Mucosa of stomach (tissue), 1 donor: ENCODE results near the gene DOK6.

ENCODE experiments used
- H3K27me3 ChIP-seq: one replicate; pipeline ENCODE4 v1.7.0; 2013; ENCODE audit warnings: mild to moderate bottlenecking, low read length; ENCODE audit not compliant: control insufficient read depth, insufficient read depth
- H3K36me3 ChIP-seq: one replicate; pipeline ENCODE4 v1.7.0; 2013; ENCODE audit warnings: low read length; ENCODE audit not compliant: control insufficient read depth, insufficient read depth
- H3K4me1 ChIP-seq: one replicate; pipeline ENCODE4 v1.7.0; 2013; ENCODE audit warnings: mild to moderate bottlenecking, low read length; ENCODE audit not compliant: control insufficient read depth, insufficient read depth
- H3K4me3 ChIP-seq: one replicate; pipeline ENCODE4 v1.7.0; 2013; ENCODE audit warnings: low read length
- H3K9ac ChIP-seq: one replicate; pipeline ENCODE4 v1.7.0; 2013; ENCODE audit warnings: mild to moderate bottlenecking, low read length, moderate library complexity
- H3K9me3 ChIP-seq: one replicate; pipeline ENCODE4 v1.7.0; 2013; ENCODE audit warnings: mild to moderate bottlenecking, low read length, moderate library complexity; ENCODE audit not compliant: control insufficient read depth
- donor health status: Pancreatic carcinoma.

DOK6 gene

DNA sequence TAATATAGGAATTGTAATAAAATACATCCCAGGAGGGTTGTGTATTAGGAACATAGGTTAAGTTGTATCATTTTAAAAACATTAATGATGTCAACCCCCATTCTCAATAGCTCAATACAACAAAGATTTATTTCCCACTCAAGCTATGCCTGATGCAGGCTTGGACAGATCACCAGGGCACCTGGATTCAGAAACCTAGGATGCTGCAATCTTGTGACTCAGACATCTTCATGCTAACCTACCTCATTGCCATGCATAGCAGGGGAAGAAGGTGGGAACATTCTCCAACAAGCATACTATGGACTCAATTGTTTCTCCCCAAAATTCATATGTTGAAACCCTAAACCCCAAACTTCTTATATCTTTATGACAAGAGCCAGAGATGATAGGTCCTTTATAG, 302.8 kb downstream of the DOK6 start:
- Histone ChIP-seq H3K9ac (no peak overlapping the region), H3K9me3 (no peaks in the 10 kb centered on the region), H3K27me3 (no peaks in the 10 kb centered on the region), H3K4me3 (no peak overlapping the region), H3K36me3 (no peaks in the 10 kb centered on the region), H3K4me1 (no peaks in the 10 kb centered on the region)

DNA sequence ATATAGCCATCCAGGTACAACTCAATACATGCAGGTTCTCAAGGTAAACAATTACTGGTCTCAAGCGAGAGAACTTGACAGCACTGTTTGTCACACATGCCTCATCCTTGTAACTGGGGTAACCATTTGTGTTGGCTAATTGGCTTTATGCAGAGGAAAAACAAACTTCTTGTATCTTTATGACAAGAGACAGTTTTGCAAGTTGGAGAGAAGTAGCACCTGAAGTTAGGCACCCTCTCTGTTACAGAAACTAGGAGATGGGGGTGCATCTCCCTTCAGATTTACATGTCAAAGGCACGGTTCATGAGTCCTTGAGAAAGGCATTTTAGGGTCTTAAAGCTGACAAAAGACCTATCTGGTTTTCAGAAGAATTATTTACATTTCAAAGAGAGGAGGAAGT, 305.3 kb downstream of the DOK6 start:
- Histone ChIP-seq H3K9ac (no peak overlapping the region), H3K27me3 (no peaks in the 10 kb centered on the region), H3K9me3 (no peaks in the 10 kb centered on the region), H3K36me3 (no peaks in the 10 kb centered on the region), H3K4me1 (no peaks in the 10 kb centered on the region), H3K4me3 (no peak overlapping the region)

DNA sequence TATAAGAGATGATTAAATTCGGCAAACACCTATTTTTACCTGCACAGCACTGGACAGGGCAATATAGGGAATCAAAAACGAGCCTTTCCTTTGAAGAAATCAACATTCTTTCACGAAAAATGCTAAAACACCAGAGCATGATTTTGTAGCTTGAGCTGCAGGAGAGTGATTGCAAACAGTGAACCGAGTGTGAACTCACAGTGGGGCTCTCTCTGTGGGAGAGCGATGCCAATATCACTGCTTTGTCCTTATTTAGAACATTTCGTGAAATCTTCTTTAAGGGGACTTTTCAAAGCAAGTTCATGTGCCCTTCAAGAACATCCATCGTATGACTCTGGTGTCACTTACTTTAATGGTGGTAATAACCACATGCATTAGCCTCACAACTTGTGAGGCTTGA, 308.2 kb downstream of the DOK6 start:
- Histone ChIP-seq H3K4me3 (no peak overlapping the region), H3K27me3 (no peaks in the 10 kb centered on the region), H3K36me3 (no peaks in the 10 kb centered on the region), H3K9ac (no peak overlapping the region), H3K4me1 (no peaks in the 10 kb centered on the region), H3K9me3 (no peaks in the 10 kb centered on the region)

DNA sequence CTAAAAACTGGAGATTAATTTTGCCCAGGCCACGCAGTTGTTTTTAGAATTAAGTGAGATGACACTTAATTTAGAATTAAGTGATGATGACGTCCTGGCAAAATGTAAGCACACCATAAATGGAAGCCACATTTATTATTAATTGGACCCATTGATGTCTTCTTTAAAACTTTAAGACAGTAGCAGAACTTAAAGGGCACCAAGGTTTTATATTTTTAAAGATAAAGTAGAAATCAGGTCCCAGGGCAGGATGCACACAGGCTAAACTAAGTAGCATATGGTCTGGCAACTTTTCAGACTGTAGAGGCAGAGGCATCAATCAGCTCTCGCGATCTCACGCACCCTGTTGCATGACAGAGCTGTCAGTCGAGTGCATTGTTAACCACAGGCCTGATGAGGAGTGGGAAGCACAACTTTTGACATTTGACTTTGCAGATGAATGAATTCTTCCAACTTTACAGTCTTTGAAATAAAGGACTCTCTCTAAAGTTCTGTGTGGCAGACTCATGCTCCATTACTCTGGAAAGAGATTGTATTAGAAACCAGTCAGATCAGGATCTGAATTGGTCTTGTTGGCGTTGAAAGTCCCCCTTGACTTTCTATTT, 314.6 kb downstream of the DOK6 start:
- no peak overlapping the region for H3K4me3 ChIP-seq

DNA sequence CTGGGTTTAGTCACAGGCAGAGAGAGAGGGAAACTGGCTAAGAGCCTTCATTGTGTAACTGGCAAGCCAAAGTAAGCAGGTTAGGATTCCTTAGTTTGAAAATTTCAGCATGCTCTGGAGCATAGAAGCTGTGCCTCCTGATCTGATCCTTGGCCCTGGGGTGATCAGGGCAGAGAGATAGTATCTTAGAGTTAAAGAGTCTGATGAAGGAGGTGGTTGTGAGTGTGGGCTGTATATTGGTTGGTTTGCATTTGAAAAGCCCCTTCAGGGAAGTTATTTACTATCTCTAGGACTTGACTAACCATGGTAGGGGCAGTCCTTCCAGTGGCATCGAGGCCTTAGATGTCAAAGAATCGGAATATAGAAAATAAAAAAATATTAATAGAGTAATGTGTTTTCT, 316.9 kb downstream of the DOK6 start:
- Histone ChIP-seq H3K4me1 (no peaks in the 10 kb centered on the region), H3K4me3 (no peak overlapping the region), H3K9me3 (no peaks in the 10 kb centered on the region), H3K27me3 (no peaks in the 10 kb centered on the region), H3K36me3 (no peaks in the 10 kb centered on the region), H3K9ac (no peak overlapping the region)

More for the DNA sequence above, 314.6 kb downstream of the DOK6 start:
- H3K9me3 ChIP-seq = no peaks in the 10 kb centered on the region
- H3K4me1 ChIP-seq = no peaks in the 10 kb centered on the region
- no peaks in the 10 kb centered on the region for H3K36me3 ChIP-seq
- no peak overlapping the region for H3K9ac ChIP-seq
- no peaks in the 10 kb centered on the region for H3K27me3 ChIP-seq

DNA sequence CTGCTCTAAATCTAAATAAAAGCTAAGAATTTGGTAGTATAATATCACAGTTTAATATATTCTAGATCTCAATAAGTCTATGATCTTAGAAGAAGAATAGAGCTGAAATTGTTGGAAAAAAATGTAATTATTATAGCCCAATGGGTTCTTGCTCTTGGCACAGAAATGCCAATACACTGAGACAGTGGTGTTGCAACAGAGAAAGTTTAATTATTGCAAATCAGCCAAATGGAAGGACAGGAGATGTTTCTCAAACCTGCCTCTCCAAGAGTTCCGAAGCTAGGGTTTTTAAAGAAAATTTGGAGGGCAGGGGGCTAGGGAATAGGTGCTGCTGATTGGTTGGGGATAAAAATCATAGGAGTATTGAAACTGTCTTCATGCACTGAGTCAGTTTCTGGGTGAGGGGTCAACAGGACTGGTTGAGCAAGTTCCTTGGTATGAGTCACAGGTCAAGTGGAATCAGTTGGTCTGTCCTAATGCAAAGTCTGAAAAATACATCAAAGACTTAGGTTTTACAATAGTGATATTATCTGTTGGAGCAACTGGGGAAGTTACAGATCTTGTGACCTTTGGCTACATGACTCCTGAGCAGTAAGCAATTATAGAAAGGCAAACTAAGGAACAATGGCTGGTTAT, 318.3 kb downstream of the DOK6 start:
- no peak overlapping the region for H3K9ac ChIP-seq
- H3K27me3 ChIP-seq = no peaks in the 10 kb centered on the region
- H3K9me3 ChIP-seq = no peaks in the 10 kb centered on the region
- H3K4me3 ChIP-seq = no peak overlapping the region
- H3K36me3 ChIP-seq = no peaks in the 10 kb centered on the region
- no peaks in the 10 kb centered on the region for H3K4me1 ChIP-seq

DNA sequence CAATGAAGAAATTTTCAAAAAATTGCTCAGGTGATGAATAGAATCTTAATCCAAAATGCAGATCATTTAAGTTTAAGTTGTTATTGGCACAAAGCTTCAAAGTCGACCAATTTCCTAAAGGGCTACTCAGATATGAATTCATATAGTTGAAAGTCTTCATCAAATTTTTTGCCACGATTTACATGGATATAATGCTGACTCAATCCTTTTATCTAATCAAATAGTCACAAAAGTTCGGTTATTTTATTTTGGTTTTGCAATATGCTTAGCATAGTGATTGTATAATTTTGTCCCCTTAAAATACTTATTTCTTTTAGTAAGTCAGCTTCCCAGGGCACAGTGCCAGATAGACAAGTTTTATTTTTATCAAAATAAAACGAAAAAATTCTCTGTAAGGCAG, 319.7 kb downstream of the DOK6 start:
- Histone ChIP-seq H3K4me3 (no peak overlapping the region), H3K9me3 (no peaks in the 10 kb centered on the region), H3K27me3 (no peaks in the 10 kb centered on the region), H3K4me1 (no peaks in the 10 kb centered on the region), H3K9ac (no peak overlapping the region), H3K36me3 (no peaks in the 10 kb centered on the region)

DNA sequence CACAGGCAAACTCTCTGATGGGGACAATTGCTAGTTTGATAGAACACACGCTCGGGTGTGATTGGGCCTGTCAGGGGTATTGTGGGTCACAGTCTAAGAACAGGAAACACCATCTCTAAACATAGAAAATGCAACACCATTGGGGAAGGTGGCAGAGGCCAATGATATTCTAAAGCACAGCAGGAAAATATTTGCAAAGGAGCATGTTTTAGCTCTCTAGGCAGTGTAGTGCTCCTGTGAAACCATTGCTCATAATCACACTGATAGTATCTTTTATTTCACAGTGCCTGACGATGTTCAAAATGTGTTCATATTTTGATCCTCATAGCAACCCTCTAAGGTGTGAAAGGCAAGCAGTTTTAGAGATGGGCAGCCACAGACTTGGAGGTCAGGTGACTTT, 322.7 kb downstream of the DOK6 start:
- no peaks in the 10 kb centered on the region for H3K36me3 ChIP-seq
- H3K9me3 ChIP-seq = no peaks in the 10 kb centered on the region
- no peaks in the 10 kb centered on the region for H3K4me1 ChIP-seq
- no peak overlapping the region for H3K4me3 ChIP-seq
- no peak overlapping the region for H3K9ac ChIP-seq
- no peaks in the 10 kb centered on the region for H3K27me3 ChIP-seq

DNA sequence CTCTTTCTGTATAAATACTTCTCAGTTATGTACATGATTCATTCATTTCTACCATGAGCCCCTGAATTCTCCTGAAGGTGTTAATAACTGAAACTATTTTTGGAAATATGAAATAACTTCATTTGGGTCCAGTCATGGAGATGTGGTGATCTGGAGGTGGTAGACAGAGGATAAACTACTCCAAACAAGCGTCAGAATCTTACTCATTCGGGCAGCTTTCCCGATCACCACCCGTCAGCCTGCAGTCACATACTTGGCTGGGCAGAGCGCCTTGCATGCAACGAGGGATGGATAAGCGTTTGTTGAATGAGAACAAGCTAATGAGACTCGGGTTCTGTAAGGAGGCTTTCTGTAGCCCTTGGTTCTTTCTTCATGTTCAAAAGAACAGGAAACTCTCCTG, 324.3 kb downstream of the DOK6 start:
- Histone ChIP-seq H3K36me3 (no peaks in the 10 kb centered on the region), H3K27me3 (no peaks in the 10 kb centered on the region), H3K4me1 (no peaks in the 10 kb centered on the region), H3K4me3 (no peak overlapping the region), H3K9ac (no peak overlapping the region), H3K9me3 (no peaks in the 10 kb centered on the region)

DNA sequence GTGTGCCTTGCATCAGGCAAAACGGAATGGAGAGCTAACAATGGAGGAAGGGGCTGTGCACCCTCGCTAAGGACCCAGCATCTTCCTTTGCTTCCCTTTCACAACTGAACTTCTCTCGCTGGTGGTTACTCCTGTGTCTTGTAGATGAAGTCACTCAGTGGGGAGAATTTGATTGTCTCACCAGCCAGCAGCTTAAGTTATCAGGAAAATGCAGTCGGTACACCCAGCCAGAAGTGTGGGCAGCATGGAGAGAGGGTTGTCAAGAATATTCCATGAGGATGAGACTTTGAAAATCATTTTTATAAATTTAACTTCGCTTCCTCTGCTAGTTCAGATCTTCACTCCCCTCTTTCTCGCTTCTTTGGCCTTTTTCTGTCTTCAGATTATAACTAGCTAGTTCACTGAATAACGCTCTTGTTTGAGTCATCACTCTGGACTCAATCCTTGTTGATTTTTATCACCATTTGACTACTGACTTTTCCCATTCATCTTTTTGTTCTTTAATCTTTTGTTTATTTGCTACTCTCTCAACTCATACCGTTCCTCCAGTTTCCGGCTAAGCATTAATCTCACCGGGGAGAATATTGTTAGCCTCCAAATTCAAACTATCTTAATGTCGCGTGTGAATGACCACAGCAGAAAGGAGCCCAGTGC, 325.3 kb downstream of the DOK6 start:
- Histone ChIP-seq H3K36me3 (no peaks in the 10 kb centered on the region), H3K9ac (no peak overlapping the region), H3K27me3 (no peaks in the 10 kb centered on the region), H3K4me3 (no peak overlapping the region), H3K9me3 (no peaks in the 10 kb centered on the region), H3K4me1 (no peaks in the 10 kb centered on the region)

DNA sequence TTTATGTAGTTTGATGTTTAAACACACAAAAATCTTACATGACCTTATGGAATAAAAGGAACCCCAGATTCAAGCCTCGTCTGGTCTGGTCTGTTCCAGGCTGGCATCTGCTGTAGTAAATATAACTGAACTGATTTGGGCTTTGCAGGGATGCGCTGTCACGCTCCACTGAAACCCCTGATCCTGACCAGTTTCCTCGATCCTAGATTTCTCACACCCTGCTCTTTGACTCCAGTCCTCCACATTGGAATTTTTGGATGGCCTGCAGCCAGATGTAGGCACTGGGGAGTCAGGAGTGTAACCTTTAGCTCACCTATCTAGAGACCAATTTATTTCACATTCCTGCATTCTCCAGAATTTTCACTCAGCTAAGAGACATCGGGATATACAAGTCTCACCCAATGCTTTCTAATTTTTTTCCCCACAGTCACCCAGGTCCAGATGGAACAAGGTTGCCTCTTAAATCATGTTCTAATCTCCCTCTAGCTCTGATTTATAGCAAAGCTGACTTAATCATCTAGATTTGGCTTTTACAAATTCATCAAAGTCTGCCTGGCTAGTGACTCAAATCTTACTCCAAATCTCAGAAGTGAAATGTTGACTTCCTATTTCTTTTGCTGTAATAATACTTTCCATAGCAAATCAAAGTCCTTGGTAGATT, 327.4 kb downstream of the DOK6 start:
- Histone ChIP-seq H3K4me1 (no peaks in the 10 kb centered on the region), H3K9ac (no peak overlapping the region), H3K4me3 (no peak overlapping the region), H3K27me3 (no peaks in the 10 kb centered on the region), H3K9me3 (no peaks in the 10 kb centered on the region), H3K36me3 (no peaks in the 10 kb centered on the region)

DNA sequence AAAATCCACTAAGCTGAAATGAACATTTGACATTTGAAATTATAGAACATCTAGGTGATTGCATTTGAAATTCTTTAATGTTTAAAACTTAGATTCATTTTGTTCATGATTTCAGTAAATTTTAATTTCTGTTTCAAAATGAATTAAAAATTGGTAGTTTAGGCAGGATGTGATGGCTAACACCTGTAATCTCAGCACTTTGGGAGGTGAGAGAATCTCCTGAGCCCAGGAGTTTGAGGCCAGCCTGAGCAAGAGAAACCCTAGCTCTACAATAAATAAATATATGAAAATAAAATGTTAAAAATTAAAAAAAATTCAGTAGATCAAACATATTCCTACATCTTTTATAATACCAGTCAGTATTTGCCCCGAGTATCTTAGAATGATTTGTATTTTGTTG, 330.0 kb downstream of the DOK6 start:
- no peaks in the 10 kb centered on the region for H3K9me3 ChIP-seq
- no peak overlapping the region for H3K9ac ChIP-seq
- H3K4me1 ChIP-seq = no peaks in the 10 kb centered on the region

More for the DNA sequence above, 330.0 kb downstream of the DOK6 start:
- H3K27me3 ChIP-seq = no peaks in the 10 kb centered on the region
- no peak overlapping the region for H3K4me3 ChIP-seq
- H3K36me3 ChIP-seq = no peaks in the 10 kb centered on the region
